Measurements from ENCODE around the gene KLF6. TPM values are rescaled to one million over a fixed set of nuclear protein-coding genes. Genes with fewer than 3 reads are reported as not detected.

The KLF6 gene
- total and polyA plus RNA-seq, 5 donors from 2014 or later: 630 to 1,887 (median 680) TPM

DNA sequence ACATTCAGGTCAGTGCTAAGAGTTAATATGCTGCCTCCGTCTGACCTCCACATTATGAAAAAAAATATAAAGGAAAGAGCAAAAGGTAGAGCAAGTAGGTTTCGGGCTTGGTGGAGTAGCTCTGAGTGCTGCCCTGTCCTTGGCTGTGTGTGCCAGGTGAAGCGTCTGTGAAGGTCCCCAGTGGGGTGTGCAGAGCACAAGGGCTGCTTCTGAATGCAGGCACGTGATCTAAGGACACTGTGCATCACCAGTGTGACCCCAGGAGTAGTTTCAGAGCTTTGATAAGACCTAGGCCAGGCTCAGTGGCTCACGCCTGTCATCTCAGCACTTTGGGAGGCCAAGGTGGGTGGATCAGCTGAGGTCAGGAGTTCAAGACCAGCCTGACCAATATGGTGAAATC is 36.0 kb downstream of the KLF6 start:
- no peak overlapping the region for H3K27ac Mint-ChIP-seq
- H3K4me3 ChIP-seq (ENCODE audit: low read depth, low read length): no peak overlapping the region
- H3K4me1 ChIP-seq (ENCODE audit: control insufficient read depth, insufficient read depth, low read length, poor library complexity, severe bottlenecking): no peaks in the 10 kb centered on the region
- H3K27me3 ChIP-seq (ENCODE audit: control insufficient read depth, insufficient read depth, low read length): no peaks in the 10 kb centered on the region
- no peaks in the 10 kb centered on the region for H3K36me3 ChIP-seq (ENCODE audit: control insufficient read depth, insufficient read depth, low read length)
- H3K4me3 Mint-ChIP-seq: peak overlapping the region in 1 of 4 donors; percentile 17
- no peaks in the 10 kb centered on the region for H3K9me3 Mint-ChIP-seq
- no peaks in the 10 kb centered on the region for H3K36me3 Mint-ChIP-seq
- H3K4me1 Mint-ChIP-seq: peaks cover 0 to 6% (median 0%) of the 10 kb centered on the region in 4 donors
- ATAC-seq (ENCODE audit: low read depth in 2 of 2) (no peak), DNase-seq (no peak)
- no peak overlapping the region for H3K27ac ChIP-seq (ENCODE audit: insufficient read depth, low read length, poor library complexity, severe bottlenecking)
- no peaks in the 10 kb centered on the region for H3K27me3 Mint-ChIP-seq
- H3K9me3 ChIP-seq (ENCODE audit: control insufficient read depth in 2 of 2, low read length in 2 of 2): no peaks in the 10 kb centered on the region

DNA sequence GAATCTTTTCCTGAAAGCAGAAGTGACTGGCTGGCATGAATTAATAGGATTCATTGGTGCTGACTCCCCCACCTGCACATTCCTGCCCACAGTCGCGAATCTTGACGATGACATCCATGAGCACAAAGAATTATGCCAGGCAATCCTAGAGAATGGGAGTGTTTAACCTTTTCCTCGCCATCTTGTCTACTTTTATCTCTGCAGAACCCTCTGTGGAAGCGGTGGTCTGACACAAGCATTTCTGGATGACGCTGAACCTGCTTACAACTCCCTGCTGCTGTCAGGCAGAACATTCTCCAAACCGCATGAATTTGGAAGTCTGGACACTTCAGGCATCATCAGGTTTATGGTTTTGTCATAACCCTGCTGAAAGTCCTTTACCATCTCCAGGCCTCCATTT is 36.5 kb downstream of the KLF6 start:
- no peak for ATAC-seq (ENCODE audit: low read depth in 2 of 2)
- no peak for DNase-seq
- H3K27me3 Mint-ChIP-seq: no peaks in the 10 kb centered on the region

DNA sequence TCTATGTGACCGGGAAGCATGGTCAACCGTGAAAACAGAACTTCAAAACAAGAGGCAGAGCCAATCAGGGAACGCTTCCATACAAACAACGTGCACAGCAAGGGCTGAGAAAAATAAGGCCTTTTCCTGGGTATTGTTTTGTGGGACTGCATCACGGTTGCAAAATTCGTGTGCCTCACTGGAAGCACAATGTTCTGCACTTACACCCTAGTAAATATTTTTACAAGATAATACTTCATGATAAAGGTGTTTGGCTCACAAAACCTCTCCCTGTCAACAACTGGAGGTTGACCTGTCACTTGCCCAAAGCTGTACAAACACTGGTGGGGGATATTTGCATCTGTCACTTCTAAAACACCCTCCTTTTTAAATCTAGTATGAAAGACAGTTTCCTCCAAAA is 37.0 kb downstream of the KLF6 start:
- H3K36me3 Mint-ChIP-seq: no peaks in the 10 kb centered on the region
- H3K36me3 ChIP-seq (ENCODE audit: control insufficient read depth, insufficient read depth, low read length): no peaks in the 10 kb centered on the region
- no peaks in the 10 kb centered on the region for H3K9me3 Mint-ChIP-seq
- H3K4me1 ChIP-seq (ENCODE audit: control insufficient read depth, insufficient read depth, low read length, poor library complexity, severe bottlenecking): no peaks in the 10 kb centered on the region
- H3K4me3 ChIP-seq (ENCODE audit: low read depth, low read length): no peak overlapping the region
- peaks cover 0 to 6% (median 0%) of the 10 kb centered on the region in 4 donors for H3K4me1 Mint-ChIP-seq
- no peaks in the 10 kb centered on the region for H3K9me3 ChIP-seq (ENCODE audit: control insufficient read depth in 2 of 2, low read length in 2 of 2)
- H3K27ac Mint-ChIP-seq: no peak overlapping the region
- H3K27ac ChIP-seq (ENCODE audit: insufficient read depth, low read length, poor library complexity, severe bottlenecking): no peak overlapping the region
- no peak for ATAC-seq (ENCODE audit: low read depth in 2 of 2)
- no peak overlapping the region for H3K4me3 Mint-ChIP-seq
- no peak for DNase-seq
- no peaks in the 10 kb centered on the region for H3K27me3 ChIP-seq (ENCODE audit: control insufficient read depth, insufficient read depth, low read length)
- H3K27me3 Mint-ChIP-seq: no peaks in the 10 kb centered on the region

More for the DNA sequence above, 36.5 kb downstream of the KLF6 start:
- Histone ChIP-seq H3K9me3 (ENCODE audit: control insufficient read depth in 2 of 2, low read length in 2 of 2) (no peaks in the 10 kb centered on the region), H3K36me3 (ENCODE audit: control insufficient read depth, insufficient read depth, low read length) (no peaks in the 10 kb centered on the region), H3K27ac (ENCODE audit: insufficient read depth, low read length, poor library complexity, severe bottlenecking) (no peak overlapping the region), H3K4me1 (ENCODE audit: control insufficient read depth, insufficient read depth, low read length, poor library complexity, severe bottlenecking) (no peaks in the 10 kb centered on the region), H3K4me3 (ENCODE audit: low read depth, low read length) (no peak overlapping the region), H3K27me3 (ENCODE audit: control insufficient read depth, insufficient read depth, low read length) (no peaks in the 10 kb centered on the region)
- Mint-ChIP-seq H3K36me3 (no peaks in the 10 kb centered on the region), H3K27ac (no peak overlapping the region), H3K4me3 (no peak overlapping the region), H3K4me1 (peaks cover 0 to 6% (median 0%) of the 10 kb centered on the region in 4 donors), H3K9me3 (no peaks in the 10 kb centered on the region)

DNA sequence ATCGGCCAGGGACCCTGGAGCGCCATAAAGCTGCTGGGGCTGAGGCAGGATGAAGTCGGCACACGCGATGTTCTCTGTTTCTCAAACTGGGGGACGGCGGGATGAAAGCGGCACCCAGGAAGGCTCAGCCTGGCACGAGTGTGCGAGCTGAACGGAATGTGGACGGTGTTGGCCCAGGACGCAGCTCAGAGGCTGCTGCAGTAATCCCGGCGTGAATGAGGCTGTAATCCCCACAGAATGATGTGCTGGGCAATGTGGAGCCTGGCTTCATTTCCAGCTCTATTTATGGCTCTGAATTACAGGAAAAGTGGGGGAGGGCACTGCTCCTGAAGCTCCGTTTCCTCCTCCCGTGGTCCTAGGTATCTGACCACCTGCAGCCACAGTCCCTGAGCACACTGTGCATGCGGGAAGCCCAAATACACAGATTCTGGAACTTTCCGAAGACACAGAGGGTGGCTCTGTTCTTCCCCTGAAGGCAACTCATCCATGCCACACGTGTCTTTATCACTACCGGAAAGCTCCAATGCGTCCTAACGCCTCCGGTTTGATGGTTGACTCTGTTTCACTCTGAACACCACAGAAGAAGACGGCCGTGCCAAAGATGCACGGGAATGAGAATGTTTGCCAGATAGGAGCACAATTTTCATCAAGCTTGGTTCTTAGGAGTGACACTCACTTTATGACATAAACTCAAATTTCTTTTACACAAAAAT is 37.6 kb downstream of the KLF6 start:
- H3K4me1 ChIP-seq (ENCODE audit: control insufficient read depth, insufficient read depth, low read length, poor library complexity, severe bottlenecking): no peaks in the 10 kb centered on the region
- H3K27me3 ChIP-seq (ENCODE audit: control insufficient read depth, insufficient read depth, low read length): no peaks in the 10 kb centered on the region
- ATAC-seq (ENCODE audit: low read depth in 2 of 2) (no peak), DNase-seq (no peak)
- no peaks in the 10 kb centered on the region for H3K36me3 Mint-ChIP-seq
- H3K4me3 ChIP-seq (ENCODE audit: low read depth, low read length): no peak overlapping the region
- H3K27ac Mint-ChIP-seq: no peak overlapping the region
- peaks cover 0 to 7% (median 0%) of the 10 kb centered on the region in 4 donors for H3K4me1 Mint-ChIP-seq
- no peaks in the 10 kb centered on the region for H3K9me3 ChIP-seq (ENCODE audit: control insufficient read depth in 2 of 2, low read length in 2 of 2)
- H3K4me3 Mint-ChIP-seq: no peak overlapping the region
- H3K27me3 Mint-ChIP-seq: no peaks in the 10 kb centered on the region
- no peaks in the 10 kb centered on the region for H3K36me3 ChIP-seq (ENCODE audit: control insufficient read depth, insufficient read depth, low read length)
- no peaks in the 10 kb centered on the region for H3K9me3 Mint-ChIP-seq
- no peak overlapping the region for H3K27ac ChIP-seq (ENCODE audit: insufficient read depth, low read length, poor library complexity, severe bottlenecking)

DNA sequence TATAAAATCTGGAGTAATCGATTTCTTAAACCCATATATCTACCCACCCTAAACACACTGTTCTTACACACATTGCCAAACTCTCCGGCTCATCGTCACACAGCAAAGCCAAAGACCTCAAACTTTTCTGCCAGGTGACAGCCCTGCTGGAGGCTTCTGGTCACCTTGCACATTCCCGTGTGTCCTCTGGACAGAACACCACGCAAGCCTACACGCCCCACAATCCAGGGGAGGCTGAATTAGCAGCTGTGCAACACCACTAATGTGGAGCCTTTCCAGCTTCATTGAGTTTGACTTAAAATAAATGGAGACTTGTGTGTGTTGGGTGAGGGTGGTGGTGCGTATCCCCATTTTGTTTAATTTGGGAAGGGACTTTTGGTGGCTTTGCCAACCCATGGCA is 38.4 kb downstream of the KLF6 start:
- H3K27me3 ChIP-seq (ENCODE audit: control insufficient read depth, insufficient read depth, low read length): no peaks in the 10 kb centered on the region
- no peak overlapping the region for H3K27ac Mint-ChIP-seq

DNA sequence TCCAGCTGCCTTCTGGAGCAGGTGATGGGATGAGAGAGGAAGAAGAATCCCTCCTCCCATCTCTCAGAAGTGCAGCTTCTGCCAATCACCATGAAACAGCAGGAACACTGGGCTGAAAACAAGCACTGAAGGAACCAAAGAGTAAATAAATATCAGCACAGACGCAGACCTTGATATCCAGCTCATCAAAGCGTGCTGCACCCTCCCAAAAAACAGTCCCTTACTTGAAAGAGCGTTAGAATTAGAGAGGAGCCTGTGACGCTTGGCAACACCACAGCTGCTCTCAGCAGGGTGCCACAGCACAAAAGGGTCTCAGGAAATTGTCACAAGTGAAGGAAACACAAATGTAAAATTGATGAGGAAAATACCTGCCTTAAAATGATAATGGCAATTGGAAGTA is 39.5 kb downstream of the KLF6 start:
- Histone ChIP-seq H3K4me3 (ENCODE audit: low read depth, low read length) (no peak overlapping the region), H3K36me3 (ENCODE audit: control insufficient read depth, insufficient read depth, low read length) (no peaks in the 10 kb centered on the region), H3K27ac (ENCODE audit: insufficient read depth, low read length, poor library complexity, severe bottlenecking) (no peak overlapping the region), H3K27me3 (ENCODE audit: control insufficient read depth, insufficient read depth, low read length) (no peaks in the 10 kb centered on the region), H3K9me3 (ENCODE audit: control insufficient read depth in 2 of 2, low read length in 2 of 2) (no peaks in the 10 kb centered on the region), H3K4me1 (ENCODE audit: control insufficient read depth, insufficient read depth, low read length, poor library complexity, severe bottlenecking) (peaks cover 6% of the 10 kb centered on the region)
- no peak for DNase-seq
- no peak for ATAC-seq (ENCODE audit: low read depth in 2 of 2)
- no peak overlapping the region for H3K27ac Mint-ChIP-seq
- H3K4me1 Mint-ChIP-seq: peaks cover 0 to 21% (median 10%) of the 10 kb centered on the region in 4 donors
- H3K27me3 Mint-ChIP-seq: no peaks in the 10 kb centered on the region
- H3K4me3 Mint-ChIP-seq: no peak overlapping the region
- H3K36me3 Mint-ChIP-seq: no peaks in the 10 kb centered on the region
- H3K9me3 Mint-ChIP-seq: no peaks in the 10 kb centered on the region

More for the DNA sequence above, 38.4 kb downstream of the KLF6 start:
- Mint-ChIP-seq H3K9me3 (no peaks in the 10 kb centered on the region), H3K4me1 (peaks cover 0 to 14% (median 6%) of the 10 kb centered on the region in 4 donors), H3K4me3 (no peak overlapping the region), H3K36me3 (no peaks in the 10 kb centered on the region), H3K27me3 (no peaks in the 10 kb centered on the region)
- ATAC-seq (ENCODE audit: low read depth in 2 of 2): no peak
- Histone ChIP-seq H3K4me1 (ENCODE audit: control insufficient read depth, insufficient read depth, low read length, poor library complexity, severe bottlenecking) (no peaks in the 10 kb centered on the region), H3K27ac (ENCODE audit: insufficient read depth, low read length, poor library complexity, severe bottlenecking) (no peak overlapping the region), H3K9me3 (ENCODE audit: control insufficient read depth in 2 of 2, low read length in 2 of 2) (no peaks in the 10 kb centered on the region), H3K4me3 (ENCODE audit: low read depth, low read length) (no peak overlapping the region), H3K36me3 (ENCODE audit: control insufficient read depth, insufficient read depth, low read length) (no peaks in the 10 kb centered on the region)
- no peak for DNase-seq

DNA sequence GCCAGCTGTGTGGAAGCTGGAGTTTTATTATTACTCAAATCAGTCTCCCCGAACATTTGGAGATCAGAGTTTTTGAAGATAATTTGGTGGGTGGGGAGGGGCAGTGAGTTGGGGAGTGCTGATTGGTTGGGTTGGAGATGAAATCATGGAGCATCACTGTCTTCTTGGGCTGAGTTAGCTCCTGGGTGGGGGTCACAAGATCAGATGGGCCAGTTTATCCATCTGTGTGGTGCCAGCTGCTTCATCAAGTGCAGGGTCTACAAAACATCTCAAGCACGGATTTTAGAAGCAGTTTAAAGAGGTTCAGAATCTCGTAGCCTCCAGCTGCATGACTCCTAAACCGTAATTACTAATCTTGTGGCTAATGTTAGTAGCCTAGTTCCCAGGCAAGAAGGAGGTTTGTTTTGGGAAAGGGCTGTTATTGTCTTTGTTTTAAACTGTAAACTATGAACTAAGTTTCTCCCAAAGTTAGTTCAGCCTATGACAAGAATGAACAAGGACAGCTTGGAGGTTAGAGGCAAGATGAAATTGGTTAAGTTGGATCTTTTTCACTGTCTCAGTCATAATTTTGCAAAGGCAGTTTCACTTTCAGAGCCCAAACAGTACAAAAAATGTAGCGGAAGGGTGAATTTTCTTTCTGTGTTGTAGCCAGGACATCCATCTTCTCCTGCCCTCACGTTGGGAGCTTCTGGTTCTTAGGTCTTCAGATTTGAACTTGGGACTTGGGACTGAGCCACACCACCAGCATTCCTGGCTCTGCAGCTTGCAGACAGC is 43.1 kb downstream of the KLF6 start:
- ATAC-seq (ENCODE audit: low read depth in 2 of 2): no peak
- peaks cover 6 to 35% (median 20%) of the 10 kb centered on the region in 4 donors for H3K4me1 Mint-ChIP-seq
- no peaks in the 10 kb centered on the region for H3K36me3 ChIP-seq (ENCODE audit: control insufficient read depth, insufficient read depth, low read length)
- no peaks in the 10 kb centered on the region for H3K27me3 Mint-ChIP-seq
- no peaks in the 10 kb centered on the region for H3K27me3 ChIP-seq (ENCODE audit: control insufficient read depth, insufficient read depth, low read length)
- H3K9me3 ChIP-seq (ENCODE audit: control insufficient read depth in 2 of 2, low read length in 2 of 2): no peaks in the 10 kb centered on the region
- peak overlapping the region; percentile 72 to 86 (median 85) for H3K4me3 Mint-ChIP-seq
- H3K27ac Mint-ChIP-seq: peak overlapping the region; percentile 83 to 96 (median 93)
- peak overlapping the region; percentile 69 for H3K27ac ChIP-seq (ENCODE audit: insufficient read depth, low read length, poor library complexity, severe bottlenecking)
- peak in 2 of 3 donors; percentile 14 to 43 for DNase-seq
- H3K36me3 Mint-ChIP-seq: no peaks in the 10 kb centered on the region
- H3K4me3 ChIP-seq (ENCODE audit: low read depth, low read length): peak overlapping the region; percentile 71
- no peaks in the 10 kb centered on the region for H3K9me3 Mint-ChIP-seq
- peaks cover 12% of the 10 kb centered on the region for H3K4me1 ChIP-seq (ENCODE audit: control insufficient read depth, insufficient read depth, low read length, poor library complexity, severe bottlenecking)
